HCT116 (cell line): ENCODE results near the gene KLHDC4. TPM values are rescaled to one million over a fixed set of nuclear protein-coding genes. Genes with fewer than 3 reads are reported as not detected.

Experiments used
- ATAC-seq: fragments of 200-7000 bp; cut with Tn5 transposase; 2 replicates; pipeline ENCODE4 v1.9.1; 2020; ENCODE audit warnings: mild to moderate bottlenecking, moderate library complexity
- BruUV-seq: library from RNA; stranded (reverse); fragments of 400-500 nt; replicated peaks from 2 replicates; lab custom pipeline; 2021; lab: Mats Ljungman, UMichigan
- CTCF ChIA-PET: fragments of 300-600 bp; sonication (Branson Sonifier 250); formaldehyde crosslinking; loops from one replicate; lab custom pipeline; 2021; ENCODE audit warnings: antibody characterized with exemption; lab: Charles Lee
- POLR2A ChIA-PET: fragments of 300-600, 350-600 bp; sonication (Branson Sonifier 250); formaldehyde crosslinking; loops from one replicate; lab custom pipeline; 2021; ENCODE audit warnings: antibody characterized with exemption; lab: Charles Lee
- RAD21 ChIA-PET, 2 experiments: fragments of 300-600 bp; sonication (Branson Sonifier 250); formaldehyde crosslinking; loops; one replicate each; lab custom pipeline; 2023; ENCODE audit warnings: low total read pairs in 2 of 2; ENCODE audit not compliant: uncharacterized antibody in 2 of 2, unreplicated experiment in 2 of 2, low non-redundant PET in 1 of 2; lab: Charles Lee
- DNase-seq: peaks from one replicate; pipeline ENCODE4 v3.0.0-alpha.2; 2010; ENCODE audit warnings: low read depth, low spot score
- H2AFZ ChIP-seq: fragments of 200-600 bp; shearing (Covaris generic), sonication (generic); 2 replicates; pipeline ENCODE4 v1.6.1; 2017; ENCODE audit warnings: low read depth, mixed run types, mixed read lengths, antibody characterized with exemption, low read length; ENCODE audit not compliant: poor library complexity, severe bottlenecking
- H3K27ac ChIP-seq: 2 replicates; pipeline ENCODE4 v1.5.1; 2012; ENCODE audit warnings: low read depth, low read length
- H3K27me3 ChIP-seq: fragments of 200-600 bp; sonication (generic); 2 replicates; pipeline ENCODE4 v1.6.1; 2016; ENCODE audit warnings: mixed run types, low read length, mixed read lengths; ENCODE audit not compliant: insufficient read depth
- H3K36me3 ChIP-seq, 2 experiments: fragments of 200-500 bp in 1 of 2; fragments of 200-600 bp in 1 of 2; sonication (Bioruptor generic) in 1 of 2; sonication (generic) in 1 of 2; 2 replicates each; pipeline versions ENCODE4 v1.5.1 to v1.6.1; 2014 to 2016; ENCODE audit warnings: low read length in 2 of 2, inconsistent platforms in 1 of 2, mixed read lengths in 1 of 2, mixed run types in 1 of 2; ENCODE audit not compliant: insufficient read depth in 2 of 2, control insufficient read depth in 1 of 2
- H3K4me1 ChIP-seq, 2 experiments: fragments of 200-600 bp in 1 of 2; sonication (generic) in 1 of 2; 2 replicates each; pipeline versions ENCODE4 v1.5.1 to v1.6.1; 2012 to 2017; ENCODE audit warnings: low read length in 2 of 2, inconsistent platforms in 1 of 2, mild to moderate bottlenecking in 1 of 2, mixed read lengths in 1 of 2, mixed run types in 1 of 2, moderate library complexity in 1 of 2; ENCODE audit not compliant: insufficient read depth in 2 of 2, control insufficient read depth in 1 of 2
- H3K4me2 ChIP-seq: fragments of 200-600 bp; sonication (generic); 2 replicates; pipeline ENCODE4 v1.6.1; 2017; ENCODE audit warnings: mixed run types, low read length, mixed read lengths
- H3K4me3 ChIP-seq, 2 experiments: fragments of 200-600 bp in 1 of 2; sonication (generic) in 1 of 2; replicated peaks in 1 of 2; 2 replicates each; pipeline ENCODE4 v1.5.1; 2011 to 2016; ENCODE audit warnings: low read length in 2 of 2, control low read depth in 1 of 2, low read depth in 1 of 2, mild to moderate bottlenecking in 1 of 2, mixed read lengths in 1 of 2, mixed run types in 1 of 2
- H3K79me2 ChIP-seq: fragments of 200-600 bp; sonication (generic); 2 replicates; pipeline ENCODE4 v1.6.1; 2017; ENCODE audit warnings: mild to moderate bottlenecking, mixed run types, low read length, moderate library complexity, mixed read lengths; ENCODE audit not compliant: insufficient read depth
- H3K9ac ChIP-seq: fragments of 200-600 bp; sonication (generic); 2 replicates; pipeline ENCODE4 v1.6.1; 2016; ENCODE audit warnings: low read length, mixed read lengths
- H3K9me2 ChIP-seq: fragments of 200-600 bp; sonication (generic), shearing (Covaris generic); 2 replicates; pipeline ENCODE4 v1.6.1; 2017; ENCODE audit warnings: mixed run types, mild to moderate bottlenecking, moderate library complexity; ENCODE audit not compliant: insufficient read depth
- H3K9me3 ChIP-seq, 2 experiments: fragments of 200-500 bp in 1 of 2; fragments of 200-600 bp in 1 of 2; sonication (Bioruptor generic) in 1 of 2; sonication (generic) in 1 of 2; 2 replicates each; pipeline ENCODE4 v1.6.1; 2014 to 2017; ENCODE audit warnings: low read length in 2 of 2, mixed read lengths in 2 of 2, inconsistent platforms in 1 of 2, low read depth in 1 of 2, mild to moderate bottlenecking in 1 of 2, mixed run types in 1 of 2, moderate library complexity in 1 of 2; ENCODE audit not compliant: control insufficient read depth in 1 of 2, insufficient read depth in 1 of 2
- H4K20me1 ChIP-seq: fragments of 200-600 bp; sonication (generic), shearing (Covaris generic); 2 replicates; pipeline ENCODE4 v1.6.1; 2017; ENCODE audit warnings: mixed run types, mild to moderate bottlenecking, moderate library complexity; ENCODE audit not compliant: insufficient read depth
- CBX3 ChIP-seq: IDR thresholded peaks from 2 replicates; pipeline ENCODE4 v1.6.1; 2012; ENCODE audit warnings: low read depth
- CEBPB ChIP-seq: IDR thresholded peaks from 2 replicates; pipeline ENCODE4 v1.6.1; 2012; ENCODE audit warnings: low read depth
- ELF1 ChIP-seq: IDR thresholded peaks from 2 replicates; pipeline ENCODE4 v1.6.1; 2012; ENCODE audit warnings: low read depth, borderline replicate concordance
- EZH2 ChIP-seq: fragments of 200-600 bp; sonication (generic); IDR thresholded peaks from 2 replicates; pipeline ENCODE4 v1.6.1; 2017; ENCODE audit warnings: antibody characterized with exemption, mixed run types
- EZH2phosphoT487 ChIP-seq: fragments of 200-600 bp; IDR thresholded peaks from 2 replicates; pipeline ENCODE4 v1.6.1; 2018; ENCODE audit warnings: antibody characterized with exemption, borderline replicate concordance
- FOSL1 ChIP-seq: IDR thresholded peaks from 2 replicates; pipeline ENCODE4 v1.6.1; 2012; ENCODE audit warnings: low read depth
- JUND ChIP-seq: IDR thresholded peaks from 2 replicates; pipeline ENCODE4 v1.6.1; 2012
- POLR2AphosphoS5 ChIP-seq: IDR thresholded peaks from 2 replicates; pipeline ENCODE4 v1.6.1; 2011; ENCODE audit warnings: mild to moderate bottlenecking, low read depth, low read length, moderate library complexity
- RAD21 ChIP-seq: IDR thresholded peaks from 2 replicates; pipeline ENCODE4 v1.6.1; 2012; ENCODE audit warnings: low read depth, mild to moderate bottlenecking
- SP1 ChIP-seq: IDR thresholded peaks from 2 replicates; pipeline ENCODE4 v1.6.1; 2012; ENCODE audit warnings: low read depth
- SRF ChIP-seq: IDR thresholded peaks from 2 replicates; pipeline ENCODE4 v1.6.1; 2012; ENCODE audit warnings: low read depth
- YY1 ChIP-seq: IDR thresholded peaks from 2 replicates; pipeline ENCODE4 v1.6.1; 2011; ENCODE audit warnings: low read length, low read depth, moderate library complexity, mild to moderate bottlenecking; ENCODE audit not compliant: insufficient replicate concordance; ENCODE audit errors: extremely low read depth
- ZFX ChIP-seq: fragments of 450-650 bp; IDR thresholded peaks from 2 replicates; pipeline ENCODE4 v1.6.1; 2017
- ZNF274 ChIP-seq: fragments of 200-500 bp; sonication (Bioruptor generic); IDR thresholded peaks from 2 replicates; pipeline ENCODE4 v1.6.1; 2014; ENCODE audit warnings: mild to moderate bottlenecking, low read depth, low read length, inconsistent platforms
- intact Hi-C: fragments of 100-400 bp; cut with micrococcal nuclease; formaldehyde crosslinking; loops from 2 replicates; pipeline ENCODE4 v1.10.0; 2022
- total RNA-seq: library from RNA; stranded (reverse); gene quantifications from one replicate; pipeline ENCODE4 v1.2.1, GENCODE V29; 2021; ENCODE audit not compliant: unreplicated experiment
- TF ChIP-seq, protein P1 (sequence below): IDR thresholded peaks from 2 replicates; pipeline ENCODE4 v1.6.1; 2012
- TF ChIP-seq, protein P2 (sequence below): IDR thresholded peaks from 2 replicates; pipeline ENCODE4 v1.6.1; 2012
- TF ChIP-seq, protein P3 (sequence below): IDR thresholded peaks from 2 replicates; pipeline ENCODE4 v1.6.1; 2011; ENCODE audit warnings: mild to moderate bottlenecking, low read length, moderate library complexity; ENCODE audit not compliant: insufficient replicate concordance; ENCODE audit errors: extremely low read depth
- TF ChIP-seq, protein P4 (sequence below), 3 experiments: fragments of 200-600 bp in 1 of 3; sonication (generic) in 1 of 3; IDR thresholded peaks in 2 of 3; conservative IDR thresholded peaks in 1 of 3; 2 replicates each; pipeline ENCODE4 v1.5.1; 2012 to 2017; ENCODE audit warnings: low read depth in 2 of 3, low read length in 2 of 3, antibody characterized with exemption in 1 of 3, borderline replicate concordance in 1 of 3, control low read depth in 1 of 3, mild to moderate bottlenecking in 1 of 3, mixed read lengths in 1 of 3, mixed run types in 1 of 3, moderate library complexity in 1 of 3; ENCODE audit not compliant: insufficient read depth in 1 of 3
- TF ChIP-seq, protein P5 (sequence below): IDR thresholded peaks from 2 replicates; pipeline ENCODE4 v1.6.1; 2012; ENCODE audit warnings: low read depth

The KLHDC4 gene
- total RNA-seq, 1 experiment from 2014 or later = 107 TPM

DNA sequence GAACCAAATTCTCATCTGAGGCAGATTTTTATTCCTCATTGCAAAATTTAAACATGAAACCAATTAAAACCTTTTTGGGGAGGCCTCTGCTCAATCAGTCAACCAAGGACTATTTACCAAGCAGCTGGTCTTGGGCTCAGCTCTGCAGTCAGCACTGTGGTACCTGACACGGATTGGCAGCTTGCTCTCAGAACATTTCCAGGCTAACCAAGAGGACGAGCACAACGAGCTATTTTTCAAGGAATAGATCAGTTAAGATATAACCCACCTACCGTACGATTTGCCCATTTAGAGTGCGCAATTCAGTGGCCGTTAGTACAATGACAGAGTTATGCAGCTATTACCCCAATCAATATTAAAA is 26.4 kb upstream of the KLHDC4 start:
- TF ChIP-seq ZFX (no peak), ELF1 (no peak), FOSL1 (no peak), YY1 (no peak), JUND (no peak), ZNF274 (no peak), RAD21 (no peak), POLR2AphosphoS5 (no peak), SRF (no peak), EZH2 (no peak), CEBPB (no peak), EZH2phosphoT487 (no peak), CBX3 (no peak), SP1 (no peak)
- TF ChIP-seq, protein P1, sequence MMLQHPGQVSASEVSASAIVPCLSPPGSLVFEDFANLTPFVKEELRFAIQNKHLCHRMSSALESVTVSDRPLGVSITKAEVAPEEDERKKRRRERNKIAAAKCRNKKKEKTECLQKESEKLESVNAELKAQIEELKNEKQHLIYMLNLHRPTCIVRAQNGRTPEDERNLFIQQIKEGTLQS = no peak
- TF ChIP-seq, protein P2, sequence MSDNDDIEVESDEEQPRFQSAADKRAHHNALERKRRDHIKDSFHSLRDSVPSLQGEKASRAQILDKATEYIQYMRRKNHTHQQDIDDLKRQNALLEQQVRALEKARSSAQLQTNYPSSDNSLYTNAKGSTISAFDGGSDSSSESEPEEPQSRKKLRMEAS = no peak
- TF ChIP-seq, protein P3, sequence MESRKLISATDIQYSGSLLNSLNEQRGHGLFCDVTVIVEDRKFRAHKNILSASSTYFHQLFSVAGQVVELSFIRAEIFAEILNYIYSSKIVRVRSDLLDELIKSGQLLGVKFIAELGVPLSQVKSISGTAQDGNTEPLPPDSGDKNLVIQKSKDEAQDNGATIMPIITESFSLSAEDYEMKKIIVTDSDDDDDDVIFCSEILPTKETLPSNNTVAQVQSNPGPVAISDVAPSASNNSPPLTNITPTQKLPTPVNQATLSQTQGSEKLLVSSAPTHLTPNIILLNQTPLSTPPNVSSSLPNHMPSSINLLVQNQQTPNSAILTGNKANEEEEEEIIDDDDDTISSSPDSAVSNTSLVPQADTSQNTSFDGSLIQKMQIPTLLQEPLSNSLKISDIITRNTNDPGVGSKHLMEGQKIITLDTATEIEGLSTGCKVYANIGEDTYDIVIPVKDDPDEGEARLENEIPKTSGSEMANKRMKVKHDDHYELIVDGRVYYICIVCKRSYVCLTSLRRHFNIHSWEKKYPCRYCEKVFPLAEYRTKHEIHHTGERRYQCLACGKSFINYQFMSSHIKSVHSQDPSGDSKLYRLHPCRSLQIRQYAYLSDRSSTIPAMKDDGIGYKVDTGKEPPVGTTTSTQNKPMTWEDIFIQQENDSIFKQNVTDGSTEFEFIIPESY = no peak
- TF ChIP-seq, protein P4, sequence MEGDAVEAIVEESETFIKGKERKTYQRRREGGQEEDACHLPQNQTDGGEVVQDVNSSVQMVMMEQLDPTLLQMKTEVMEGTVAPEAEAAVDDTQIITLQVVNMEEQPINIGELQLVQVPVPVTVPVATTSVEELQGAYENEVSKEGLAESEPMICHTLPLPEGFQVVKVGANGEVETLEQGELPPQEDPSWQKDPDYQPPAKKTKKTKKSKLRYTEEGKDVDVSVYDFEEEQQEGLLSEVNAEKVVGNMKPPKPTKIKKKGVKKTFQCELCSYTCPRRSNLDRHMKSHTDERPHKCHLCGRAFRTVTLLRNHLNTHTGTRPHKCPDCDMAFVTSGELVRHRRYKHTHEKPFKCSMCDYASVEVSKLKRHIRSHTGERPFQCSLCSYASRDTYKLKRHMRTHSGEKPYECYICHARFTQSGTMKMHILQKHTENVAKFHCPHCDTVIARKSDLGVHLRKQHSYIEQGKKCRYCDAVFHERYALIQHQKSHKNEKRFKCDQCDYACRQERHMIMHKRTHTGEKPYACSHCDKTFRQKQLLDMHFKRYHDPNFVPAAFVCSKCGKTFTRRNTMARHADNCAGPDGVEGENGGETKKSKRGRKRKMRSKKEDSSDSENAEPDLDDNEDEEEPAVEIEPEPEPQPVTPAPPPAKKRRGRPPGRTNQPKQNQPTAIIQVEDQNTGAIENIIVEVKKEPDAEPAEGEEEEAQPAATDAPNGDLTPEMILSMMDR (IDR thresholded peaks at IDR 0.05 in 2 of 3, conservative IDR thresholded peaks at IDR 0.05 in 1 of 3; ENCODE audit: borderline replicate concordance in 1 of 3, insufficient read depth in 1 of 3, low read depth in 2 of 3, low read length in 2 of 3) = no peak
- TF ChIP-seq, protein P5, sequence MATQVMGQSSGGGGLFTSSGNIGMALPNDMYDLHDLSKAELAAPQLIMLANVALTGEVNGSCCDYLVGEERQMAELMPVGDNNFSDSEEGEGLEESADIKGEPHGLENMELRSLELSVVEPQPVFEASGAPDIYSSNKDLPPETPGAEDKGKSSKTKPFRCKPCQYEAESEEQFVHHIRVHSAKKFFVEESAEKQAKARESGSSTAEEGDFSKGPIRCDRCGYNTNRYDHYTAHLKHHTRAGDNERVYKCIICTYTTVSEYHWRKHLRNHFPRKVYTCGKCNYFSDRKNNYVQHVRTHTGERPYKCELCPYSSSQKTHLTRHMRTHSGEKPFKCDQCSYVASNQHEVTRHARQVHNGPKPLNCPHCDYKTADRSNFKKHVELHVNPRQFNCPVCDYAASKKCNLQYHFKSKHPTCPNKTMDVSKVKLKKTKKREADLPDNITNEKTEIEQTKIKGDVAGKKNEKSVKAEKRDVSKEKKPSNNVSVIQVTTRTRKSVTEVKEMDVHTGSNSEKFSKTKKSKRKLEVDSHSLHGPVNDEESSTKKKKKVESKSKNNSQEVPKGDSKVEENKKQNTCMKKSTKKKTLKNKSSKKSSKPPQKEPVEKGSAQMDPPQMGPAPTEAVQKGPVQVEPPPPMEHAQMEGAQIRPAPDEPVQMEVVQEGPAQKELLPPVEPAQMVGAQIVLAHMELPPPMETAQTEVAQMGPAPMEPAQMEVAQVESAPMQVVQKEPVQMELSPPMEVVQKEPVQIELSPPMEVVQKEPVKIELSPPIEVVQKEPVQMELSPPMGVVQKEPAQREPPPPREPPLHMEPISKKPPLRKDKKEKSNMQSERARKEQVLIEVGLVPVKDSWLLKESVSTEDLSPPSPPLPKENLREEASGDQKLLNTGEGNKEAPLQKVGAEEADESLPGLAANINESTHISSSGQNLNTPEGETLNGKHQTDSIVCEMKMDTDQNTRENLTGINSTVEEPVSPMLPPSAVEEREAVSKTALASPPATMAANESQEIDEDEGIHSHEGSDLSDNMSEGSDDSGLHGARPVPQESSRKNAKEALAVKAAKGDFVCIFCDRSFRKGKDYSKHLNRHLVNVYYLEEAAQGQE = no peak
- TF ChIP-seq, all 23 proteins: peak for 0
- Histone ChIP-seq H4K20me1 (no peaks in the 10 kb centered on the region), H3K9ac (no peak overlapping the region), H3K9me3 (no peaks in the 10 kb centered on the region), H3K4me3 (no peak overlapping the region), H3K4me1 (peaks cover 4 to 16% of the 10 kb centered on the region in 2 experiments; a peak in 3 of 4 replicates), H3K9me2 (no peaks in the 10 kb centered on the region), H3K79me2 (no peaks in the 10 kb centered on the region), H3K27ac (no peak overlapping the region), H3K27me3 (no peaks in the 10 kb centered on the region), H3K36me3 (no peaks in the 10 kb centered on the region), H3K4me2 (no peak overlapping the region), H2AFZ (no peak overlapping the region)
- no peak for DNase-seq
- RAD21 ChIA-PET = no interaction called here
- no TSS peak for BruUV-seq
- ATAC-seq = no peak
- CTCF ChIA-PET = interaction anchor here (0.6 to 2.7 kb wide), 4 partner anchors 13 to 78 kb away, joined by 3 to 18 read pairs (median 4); no protein-coding TSS in a partner anchor
- intact Hi-C loops = no loop called here
- POLR2A ChIA-PET = interaction anchor here (0.6 to 1.8 kb wide), 3 partner anchors 12 to 14 kb away, joined by 3 to 5 read pairs (median 3); no protein-coding TSS in a partner anchor
